Activated naive CD8-positive, alpha-beta T cell treated with anti-CD3 and anti-CD28 coated beads, Interleukin-2, amount 10 ng/mL, durations not matched to agents 7 days and 5 days (primary cell): ENCODE measurements around the gene FOXN3. TPM values are rescaled to one million over a fixed set of nuclear protein-coding genes. Genes with fewer than 3 reads are reported as not detected.

Source experiments
- ATAC-seq: fragments of 150-1000 bp; cut with Tn5 transposase; one replicate; pipeline ENCODE4 v1.10.0; 2021; ENCODE audit warnings: low read depth, moderate library complexity
- POLR2A ChIA-PET: fragments of 350-600 bp; sonication (Branson Sonifier 250); formaldehyde crosslinking; loops from one replicate; lab custom pipeline; 2021; ENCODE audit warnings: antibody characterized with exemption; lab: Charles Lee
- DNase-seq: peaks from one replicate; pipeline ENCODE4 v3.0.0; 2021
- H3K27ac Mint-ChIP-seq: one replicate; pipeline ENCODE4 v1.8.0; 2022; ENCODE audit warnings: mild to moderate bottlenecking, mixed read lengths
- H3K27me3 Mint-ChIP-seq: one replicate; pipeline ENCODE4 v1.8.0; 2022; ENCODE audit warnings: mild to moderate bottlenecking, moderate library complexity, mixed read lengths
- H3K36me3 Mint-ChIP-seq: one replicate; pipeline ENCODE4 v1.8.0; 2021; ENCODE audit warnings: mild to moderate bottlenecking, mixed read lengths
- H3K4me1 Mint-ChIP-seq: one replicate; pipeline ENCODE4 v1.8.0; 2021; ENCODE audit warnings: mixed read lengths
- H3K4me3 Mint-ChIP-seq: one replicate; pipeline ENCODE4 v1.8.0; 2022; ENCODE audit warnings: mild to moderate bottlenecking, moderate library complexity, mixed read lengths
- H3K9me3 Mint-ChIP-seq: one replicate; pipeline ENCODE4 v1.8.0; 2021; ENCODE audit warnings: mixed read lengths
- total RNA-seq, 2 experiments: library from RNA; stranded (reverse); gene quantifications; one replicate each; pipeline ENCODE4 v1.2.3, GENCODE V29; 2021

Gene FOXN3
- total RNA-seq, 2 experiments from 2014 or later, result 101 to 102 TPM

DNA sequence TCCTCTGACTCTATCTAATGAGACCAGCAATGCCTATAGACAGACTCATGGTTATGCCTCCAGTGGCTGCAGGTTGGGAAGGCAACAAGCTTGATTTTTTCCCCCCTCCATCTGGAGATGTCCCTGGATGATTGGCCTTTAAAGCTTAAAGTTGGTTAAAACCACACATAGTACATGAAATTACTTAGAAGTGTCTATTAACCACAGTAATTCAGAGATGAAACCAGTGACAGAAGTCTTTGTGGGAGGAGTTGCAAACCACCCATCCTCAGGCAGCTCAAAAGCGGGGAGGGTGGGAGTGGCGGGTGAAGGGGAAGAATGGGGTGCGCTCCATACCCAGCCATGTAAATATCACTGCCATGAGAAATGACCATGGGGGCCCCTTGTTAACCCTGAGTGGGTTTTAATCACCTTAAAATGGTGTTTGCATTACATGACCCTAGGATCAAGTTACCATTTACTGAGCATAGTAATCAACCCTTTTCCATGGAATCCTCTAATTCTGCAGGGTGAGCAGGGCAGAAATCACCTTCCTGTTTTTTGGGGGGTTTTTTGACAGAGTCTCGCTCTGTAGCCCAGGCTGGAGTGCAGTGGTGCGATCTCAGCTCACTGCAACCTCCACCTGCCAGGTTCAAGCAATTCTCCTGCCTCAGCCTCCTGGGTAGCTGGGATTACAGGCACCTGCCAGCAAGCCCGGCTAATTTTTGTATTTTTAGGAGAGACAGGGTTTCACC is 133.5 kb downstream of the FOXN3 start:
- H3K4me3 Mint-ChIP-seq, result peak overlapping the region; percentile 29
- peak; percentile 82 for ATAC-seq
- peaks cover 1% of the 10 kb centered on the region for H3K9me3 Mint-ChIP-seq
- H3K4me1 Mint-ChIP-seq, result peaks cover 34% of the 10 kb centered on the region
- POLR2A ChIA-PET, result interaction anchor here (1.2 kb wide), 1 partner anchor 9 kb away, joined by 3 read pairs; no protein-coding TSS in a partner anchor
- no peaks in the 10 kb centered on the region for H3K27me3 Mint-ChIP-seq
- no peak overlapping the region for H3K27ac Mint-ChIP-seq
- peaks cover 29% of the 10 kb centered on the region for H3K36me3 Mint-ChIP-seq
- no peak for DNase-seq

GRCh38 chr14:89282191-89282590 is 134.8 kb downstream of the FOXN3 start:
- no peak for DNase-seq
- Mint-ChIP-seq H3K4me3 (no peak overlapping the region), H3K4me1 (peaks cover 34% of the 10 kb centered on the region), H3K36me3 (peaks cover 32% of the 10 kb centered on the region), H3K9me3 (peaks cover 1% of the 10 kb centered on the region), H3K27ac (no peak overlapping the region), H3K27me3 (no peaks in the 10 kb centered on the region)
- ATAC-seq, result no peak
- POLR2A ChIA-PET, result no interaction called here

DNA sequence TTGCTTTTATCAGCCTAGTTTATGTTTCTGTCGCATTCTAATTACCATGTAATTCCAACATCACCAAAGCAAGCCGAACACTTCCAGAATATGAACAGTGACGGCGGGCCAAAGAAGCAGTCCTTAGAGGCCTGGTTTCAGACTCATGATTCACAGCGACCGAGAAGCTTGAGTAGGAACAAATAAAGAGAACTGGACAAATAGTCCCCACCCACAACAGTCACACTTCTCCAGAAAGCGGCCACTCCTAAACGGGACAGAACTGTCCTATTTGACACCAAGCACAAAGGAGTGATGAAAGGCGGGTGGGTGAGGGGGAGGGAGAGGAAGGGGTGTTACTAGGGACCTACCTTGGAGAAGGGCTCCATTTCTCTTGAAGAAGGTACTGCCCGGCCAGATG is 136.4 kb downstream of the FOXN3 start:
- peaks cover 1% of the 10 kb centered on the region for H3K9me3 Mint-ChIP-seq
- DNase-seq (no peak), ATAC-seq (no peak)
- H3K27me3 Mint-ChIP-seq, result no peaks in the 10 kb centered on the region
- POLR2A ChIA-PET, result no interaction called here
- no peak overlapping the region for H3K4me3 Mint-ChIP-seq
- H3K27ac Mint-ChIP-seq, result no peak overlapping the region
- peaks cover 43% of the 10 kb centered on the region for H3K4me1 Mint-ChIP-seq
- H3K36me3 Mint-ChIP-seq, result peaks cover 31% of the 10 kb centered on the region

GRCh38 chr14:89279649-89280232 is 137.3 kb downstream of the FOXN3 start:
- H3K27ac Mint-ChIP-seq, result no peak overlapping the region

GRCh38 chr14:89277203-89277602 is 139.8 kb downstream of the FOXN3 start:
- POLR2A ChIA-PET, result no interaction called here
- no peak for DNase-seq
- Mint-ChIP-seq H3K27me3 (no peaks in the 10 kb centered on the region), H3K27ac (no peak overlapping the region), H3K36me3 (peaks cover 37% of the 10 kb centered on the region), H3K9me3 (peaks cover 1% of the 10 kb centered on the region), H3K4me3 (no peak overlapping the region), H3K4me1 (peaks cover 40% of the 10 kb centered on the region)
- ATAC-seq, result no peak

More at GRCh38 chr14:89279649-89280232, 137.3 kb downstream of the FOXN3 start:
- peaks cover 34% of the 10 kb centered on the region for H3K36me3 Mint-ChIP-seq
- no peak overlapping the region for H3K4me3 Mint-ChIP-seq
- peaks cover 47% of the 10 kb centered on the region for H3K4me1 Mint-ChIP-seq
- POLR2A ChIA-PET, result no interaction called here
- DNase-seq (no peak), ATAC-seq (no peak)
- H3K27me3 Mint-ChIP-seq, result no peaks in the 10 kb centered on the region
- H3K9me3 Mint-ChIP-seq, result peaks cover 1% of the 10 kb centered on the region

DNA sequence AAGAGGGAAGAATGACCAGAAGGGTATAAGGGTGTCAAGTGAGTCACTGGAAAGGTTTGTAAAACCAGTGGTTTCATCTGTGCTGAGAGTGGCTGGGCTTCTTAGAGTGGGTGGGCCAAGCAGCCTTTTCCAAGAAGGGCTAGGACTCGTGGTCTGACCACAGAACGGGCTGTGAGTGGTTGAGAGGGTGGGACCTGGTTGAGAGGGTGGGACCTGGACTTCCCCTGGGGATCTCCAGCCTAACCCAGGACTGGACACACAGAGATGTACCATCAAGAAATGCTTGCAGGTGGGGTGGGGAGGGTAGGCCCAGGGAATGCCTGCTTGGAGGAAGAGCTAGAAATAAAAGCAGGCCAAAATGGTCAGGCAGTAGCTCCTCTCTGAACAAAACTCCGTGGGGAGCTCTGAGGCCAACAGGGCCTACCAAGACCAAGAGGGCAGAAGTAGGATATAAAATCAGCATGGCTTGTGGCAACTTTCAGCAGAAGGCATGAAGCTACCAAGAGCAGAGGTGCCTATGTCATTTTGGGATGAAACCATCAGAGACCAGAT is 140.5 kb downstream of the FOXN3 start:
- DNase-seq, result peak; percentile 58
- peaks cover 39% of the 10 kb centered on the region for H3K4me1 Mint-ChIP-seq
- peaks cover 1% of the 10 kb centered on the region for H3K9me3 Mint-ChIP-seq
- POLR2A ChIA-PET, result no interaction called here
- ATAC-seq, result peak; percentile 84
- no peaks in the 10 kb centered on the region for H3K27me3 Mint-ChIP-seq
- peak overlapping the region; percentile 33 for H3K4me3 Mint-ChIP-seq
- H3K27ac Mint-ChIP-seq, result peak overlapping the region; percentile 71
- H3K36me3 Mint-ChIP-seq, result peaks cover 33% of the 10 kb centered on the region

- Mint-ChIP-seq H3K9me3 (no peaks in the 10 kb centered on the region), H3K4me1 (peaks cover 21% of the 10 kb centered on the region), H3K27ac (no peak overlapping the region), H3K27me3 (no peaks in the 10 kb centered on the region), H3K36me3 (peaks cover 22% of the 10 kb centered on the region), H3K4me3 (no peak overlapping the region)
- POLR2A ChIA-PET, result no interaction called here
- DNase-seq (no peak), ATAC-seq (no peak)
These were observed 146.4 kb downstream of the FOXN3 start for GRCh38 chr14:89270439-89271227.

GRCh38 chr14:89269404-89269803 is 147.6 kb downstream of the FOXN3 start:
- Mint-ChIP-seq H3K9me3 (no peaks in the 10 kb centered on the region), H3K27me3 (no peaks in the 10 kb centered on the region), H3K4me1 (peaks cover 13% of the 10 kb centered on the region), H3K36me3 (peaks cover 21% of the 10 kb centered on the region), H3K27ac (no peak overlapping the region), H3K4me3 (no peak overlapping the region)
- DNase-seq, result no peak
- no peak for ATAC-seq
- POLR2A ChIA-PET, result no interaction called here

GRCh38 chr14:89268514-89268913 is 148.5 kb downstream of the FOXN3 start:
- DNase-seq, result no peak
- no peak overlapping the region for H3K4me3 Mint-ChIP-seq
- no peak overlapping the region for H3K27ac Mint-ChIP-seq
- H3K36me3 Mint-ChIP-seq, result peaks cover 24% of the 10 kb centered on the region
- no peaks in the 10 kb centered on the region for H3K9me3 Mint-ChIP-seq
- POLR2A ChIA-PET, result no interaction called here
- no peaks in the 10 kb centered on the region for H3K27me3 Mint-ChIP-seq
- peaks cover 8% of the 10 kb centered on the region for H3K4me1 Mint-ChIP-seq
- ATAC-seq, result no peak

DNA sequence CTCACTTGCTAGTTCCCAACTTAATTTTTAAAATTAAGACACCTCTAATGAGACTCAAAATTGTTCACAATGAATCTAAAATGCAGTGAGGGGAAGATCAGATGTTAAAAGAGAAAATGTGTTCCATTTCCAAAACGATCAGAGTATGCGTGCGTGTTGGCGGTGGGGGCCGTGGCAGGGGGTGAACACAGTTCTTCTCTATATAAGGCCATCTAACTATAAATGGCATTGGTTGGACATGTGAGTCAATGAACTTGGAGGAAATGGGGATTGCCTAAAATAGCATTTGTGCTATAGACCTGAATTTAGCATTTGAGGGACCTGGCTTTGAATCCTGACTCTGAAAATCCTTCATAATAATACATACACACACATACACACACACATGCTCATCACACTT is 149.4 kb downstream of the FOXN3 start:
- H3K4me1 Mint-ChIP-seq, result peaks cover 8% of the 10 kb centered on the region
- H3K27me3 Mint-ChIP-seq, result no peaks in the 10 kb centered on the region
- no peak overlapping the region for H3K27ac Mint-ChIP-seq
- peaks cover 27% of the 10 kb centered on the region for H3K36me3 Mint-ChIP-seq
- no peak overlapping the region for H3K4me3 Mint-ChIP-seq
- no peaks in the 10 kb centered on the region for H3K9me3 Mint-ChIP-seq
- ATAC-seq (no peak), DNase-seq (no peak)
- POLR2A ChIA-PET, result no interaction called here

GRCh38 chr14:89267163-89267562 is 149.9 kb downstream of the FOXN3 start:
- POLR2A ChIA-PET, result no interaction called here
- ATAC-seq (no peak), DNase-seq (no peak)
- Mint-ChIP-seq H3K36me3 (peaks cover 29% of the 10 kb centered on the region), H3K27me3 (no peaks in the 10 kb centered on the region), H3K4me1 (peaks cover 8% of the 10 kb centered on the region), H3K4me3 (no peak overlapping the region), H3K9me3 (no peaks in the 10 kb centered on the region), H3K27ac (no peak overlapping the region)

DNA sequence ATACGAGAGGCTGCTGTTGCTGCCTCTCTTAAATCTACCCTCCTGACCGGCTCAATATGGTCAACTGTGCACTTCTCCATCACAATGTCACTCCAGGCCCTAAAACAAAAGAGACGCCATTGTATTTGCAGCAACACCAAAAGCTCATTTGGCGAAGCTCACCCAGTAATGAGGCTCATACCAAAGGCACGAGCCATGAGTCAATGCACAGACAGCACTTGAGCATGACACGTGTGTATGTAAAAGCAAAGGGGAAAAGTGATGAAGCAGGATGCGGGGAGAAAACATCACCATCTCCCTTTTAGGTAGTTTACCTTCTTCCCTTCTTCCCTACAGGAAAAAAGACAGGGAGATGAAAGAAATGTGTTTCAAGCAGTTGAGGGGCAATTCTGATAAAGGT is 150.3 kb downstream of the FOXN3 start:
- ATAC-seq, result no peak

GRCh38 chr14:89265234-89265633 is 151.8 kb downstream of the FOXN3 start:
- no peak for ATAC-seq
- Mint-ChIP-seq H3K4me3 (no peak overlapping the region), H3K9me3 (no peaks in the 10 kb centered on the region), H3K4me1 (peaks cover 7% of the 10 kb centered on the region), H3K27ac (peak overlapping the region; percentile 21), H3K27me3 (no peaks in the 10 kb centered on the region), H3K36me3 (peaks cover 26% of the 10 kb centered on the region)
- DNase-seq, result no peak
- POLR2A ChIA-PET, result no interaction called here

More for the DNA sequence above, 150.3 kb downstream of the FOXN3 start:
- no peak for DNase-seq
- POLR2A ChIA-PET, result no interaction called here
- Mint-ChIP-seq H3K4me3 (no peak overlapping the region), H3K27me3 (no peaks in the 10 kb centered on the region), H3K36me3 (peaks cover 29% of the 10 kb centered on the region), H3K27ac (no peak overlapping the region), H3K4me1 (peaks cover 8% of the 10 kb centered on the region), H3K9me3 (no peaks in the 10 kb centered on the region)
